B cell (primary cell): Measurements from ENCODE around the gene SCN10A. TPM values are rescaled to one million over a fixed set of nuclear protein-coding genes. Genes with fewer than 3 reads are reported as not detected.

Experiments
- ATAC-seq: fragments of 200-7000 bp; cut with Tn5 transposase; one replicate; pipeline ENCODE4 v1.10.0; 2021; ENCODE audit warnings: low read depth, mild to moderate bottlenecking, moderate number of reproducible peaks, moderate library complexity
- CTCF ChIA-PET: fragments of 350-600 bp; sonication (Branson Sonifier 250); formaldehyde crosslinking; loops from one replicate; lab custom pipeline; 2021; ENCODE audit warnings: antibody characterized with exemption, inconsistent platforms; lab: Charles Lee
- POLR2A ChIA-PET: fragments of 350-600 bp; sonication (Branson Sonifier 250); formaldehyde crosslinking; loops from one replicate; lab custom pipeline; 2021; ENCODE audit warnings: antibody characterized with exemption; lab: Charles Lee
- DNase-seq: peaks from one replicate; pipeline ENCODE4 v3.0.0; 2013
- H2AFZ ChIP-seq: 2 replicates; pipeline ENCODE4 v1.6.1; 2012; ENCODE audit warnings: mild to moderate bottlenecking, low read depth, low read length; ENCODE audit not compliant: insufficient read depth, poor library complexity, severe bottlenecking
- H3K27ac ChIP-seq, 2 donors: 1 replicate in 1 of 2; 2 replicates in 1 of 2; pipeline ENCODE4 v1.5.1; 2012 to 2013; ENCODE audit warnings: low read length in 2 of 2, mild to moderate bottlenecking in 2 of 2, moderate library complexity in 1 of 2
- H3K27me3 ChIP-seq, 4 experiments: fragments of 200-600 bp in 1 of 4; sonication (generic) in 1 of 4; replicated peaks in 1 of 4; 1 replicate in 2 of 4; 2 replicates in 2 of 4; pipeline versions ENCODE4 v1.6.1 to v1.7.0; 2013 to 2016; ENCODE audit warnings: low read length in 3 of 4, mild to moderate bottlenecking in 2 of 4, mixed read lengths in 1 of 4, moderate library complexity in 1 of 4; ENCODE audit not compliant: insufficient read depth in 4 of 4, control insufficient read depth in 3 of 4; ENCODE audit errors: control extremely low read depth in 1 of 4
- H3K36me3 ChIP-seq, 2 experiments: replicated peaks in 1 of 2; 1 replicate in 1 of 2; 2 replicates in 1 of 2; pipeline versions ENCODE4 v1.6.1 to v1.7.1; 2013; ENCODE audit warnings: low read length in 1 of 2; ENCODE audit not compliant: insufficient read depth in 2 of 2, control insufficient read depth in 1 of 2; ENCODE audit errors: control extremely low read depth in 1 of 2, extremely low read depth in 1 of 2
- H3K4me1 ChIP-seq, 2 donors: fragments of 200-600 bp in 1 of 2; sonication (generic) in 1 of 2; 1 replicate in 1 of 2; 2 replicates in 1 of 2; pipeline versions ENCODE4 v1.5.1 to v1.6.1; 2013 to 2017; ENCODE audit warnings: low read length in 2 of 2; ENCODE audit not compliant: control insufficient read depth in 2 of 2, insufficient read depth in 2 of 2
- H3K4me2 ChIP-seq: replicated peaks from 2 replicates; pipeline ENCODE3; 2012; ENCODE audit warnings: mild to moderate bottlenecking, low read depth, low read length; ENCODE audit not compliant: poor library complexity, severe bottlenecking
- H3K4me3 ChIP-seq, 5 experiments: fragments of 200-600 bp in 1 of 5; sonication (generic) in 1 of 5; 1 replicate in 3 of 5; 2 replicates in 2 of 5; pipeline versions ENCODE4 v1.5.1 to v1.7.0; 2011 to 2016; ENCODE audit warnings: low read length in 4 of 5, mild to moderate bottlenecking in 4 of 5, low read depth in 2 of 5, control low read depth in 1 of 5, moderate library complexity in 1 of 5; ENCODE audit not compliant: insufficient read depth in 1 of 5; ENCODE audit errors: control extremely low read depth in 1 of 5, extremely low read depth in 1 of 5
- H3K79me2 ChIP-seq: fragments of 200-600 bp; sonication (generic); one replicate; pipeline ENCODE4 v1.6.0; 2016; ENCODE audit warnings: low read length; ENCODE audit not compliant: control insufficient read depth, insufficient read depth
- H3K9ac ChIP-seq: fragments of 200-600 bp; sonication (generic); 2 replicates; pipeline ENCODE4 v1.6.1; 2017; ENCODE audit warnings: mild to moderate bottlenecking, low read length, moderate library complexity
- H3K9me3 ChIP-seq, 3 donors: one replicate each; pipeline versions ENCODE4 v1.6.1 to v1.7.1; 2013; ENCODE audit warnings: low read length in 2 of 3; ENCODE audit not compliant: control insufficient read depth in 2 of 3, insufficient read depth in 1 of 3; ENCODE audit errors: control extremely low read depth in 1 of 3
- H4K20me1 ChIP-seq: 2 replicates; pipeline ENCODE4 v1.6.0; 2012; ENCODE audit warnings: mild to moderate bottlenecking, low read length; ENCODE audit not compliant: insufficient read depth, control insufficient read depth, poor library complexity, severe bottlenecking
- H3K27ac Mint-ChIP-seq: one replicate; pipeline ENCODE4 v1.8.0; 2021; ENCODE audit warnings: mixed read lengths
- H3K27me3 Mint-ChIP-seq: one replicate; pipeline ENCODE4 v1.8.0; 2021; ENCODE audit warnings: mixed read lengths
- H3K4me1 Mint-ChIP-seq: one replicate; pipeline ENCODE4 v1.8.0; 2021; ENCODE audit warnings: mixed read lengths
- H3K4me3 Mint-ChIP-seq: one replicate; pipeline ENCODE4 v1.8.0; 2021; ENCODE audit warnings: mixed read lengths
- H3K9me3 Mint-ChIP-seq: one replicate; pipeline ENCODE4 v1.8.0; 2022; ENCODE audit warnings: mixed read lengths; ENCODE audit not compliant: insufficient read depth
- EZH2 ChIP-seq: IDR thresholded peaks from 2 replicates; pipeline ENCODE4 v1.6.1; 2012; ENCODE audit warnings: borderline replicate concordance, low read depth, mild to moderate bottlenecking, moderate library complexity, low read length; ENCODE audit not compliant: insufficient read depth, poor library complexity, severe bottlenecking
- WGBS: methylation state at CpG from one replicate; pipeline ENCODE4 v1.1.5; 2013; ENCODE audit warnings: missing lambda C conversion rate; ENCODE audit not compliant: insufficient coverage; 5-methylcytosine and 5-hydroxymethylcytosine counted together
- intact Hi-C: fragments of 100-400 bp; cut with micrococcal nuclease; formaldehyde crosslinking; loops from one replicate; pipeline ENCODE4 v1.10.0; 2022
- polyA plus RNA-seq: library from polyadenylated mRNA; depleted of rRNA; stranded (reverse); fragments of >200 nt; gene quantifications from 2 replicates; pipeline ENCODE4 v1.2.3, GENCODE V29; 2012
- total RNA-seq, 2 donors: library from RNA; stranded (reverse); fragments of 120-200 nt in 1 of 2; gene quantifications; 1 replicate in 1 of 2; 2 replicates in 1 of 2; pipeline versions ENCODE4 v1.2.3 to v1.2.4, GENCODE V29; 2013 to 2022
- TF ChIP-seq, protein P1 (sequence below): fragments of 200-600 bp; IDR thresholded peaks from one replicate; pipeline ENCODE4 v1.8.0; 2022; ENCODE audit warnings: antibody characterized with exemption, mild to moderate bottlenecking

SCN10A gene
- total and polyA plus RNA-seq, 2 donors (not counting 1 experiment from before 2014, with no cell fraction given): not detected

DNA sequence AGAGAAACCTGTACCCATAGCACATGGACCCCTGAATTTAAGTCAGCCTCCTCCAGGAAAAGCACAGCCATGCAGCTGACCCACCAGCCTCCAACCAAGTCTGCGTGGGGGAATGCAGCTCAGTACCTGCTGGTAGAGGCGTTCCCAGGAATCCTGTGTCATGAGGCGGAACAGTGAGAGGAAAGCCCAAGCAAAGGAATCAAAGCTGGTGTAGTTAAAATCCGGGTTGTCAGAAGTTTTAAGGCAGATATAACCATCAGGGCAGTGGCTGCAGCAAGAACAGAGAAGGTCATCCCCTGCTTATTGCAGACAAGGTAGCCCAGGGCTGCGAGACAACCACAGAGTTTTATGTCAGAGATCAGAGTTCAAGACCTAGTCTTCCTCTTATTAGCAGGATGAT is 59.1 kb downstream of the SCN10A start:
- Mint-ChIP-seq H3K27me3 (peaks cover 6% of the 10 kb centered on the region), H3K9me3 (no peaks in the 10 kb centered on the region), H3K27ac (no peak overlapping the region), H3K4me3 (no peak overlapping the region), H3K4me1 (no peaks in the 10 kb centered on the region)
- POLR2A ChIA-PET: no interaction called here
- no peak overlapping the region for H3K4me3 ChIP-seq
- ATAC-seq: no peak
- WGBS: 80% methylated on average over 5 of the region's 5 CpGs
- intact Hi-C loops: no loop called here
- H2AFZ ChIP-seq: no peak overlapping the region
- no peak overlapping the region for H3K9ac ChIP-seq
- peaks cover 0 to 5% (median 0%) of the 10 kb centered on the region in 4 experiments for H3K27me3 ChIP-seq
- DNase-seq: no peak
- H3K4me2 ChIP-seq: no peak overlapping the region
- H3K79me2 ChIP-seq: no peaks in the 10 kb centered on the region
- H3K4me1 ChIP-seq: no peaks in the 10 kb centered on the region
- TF ChIP-seq, protein P1, sequence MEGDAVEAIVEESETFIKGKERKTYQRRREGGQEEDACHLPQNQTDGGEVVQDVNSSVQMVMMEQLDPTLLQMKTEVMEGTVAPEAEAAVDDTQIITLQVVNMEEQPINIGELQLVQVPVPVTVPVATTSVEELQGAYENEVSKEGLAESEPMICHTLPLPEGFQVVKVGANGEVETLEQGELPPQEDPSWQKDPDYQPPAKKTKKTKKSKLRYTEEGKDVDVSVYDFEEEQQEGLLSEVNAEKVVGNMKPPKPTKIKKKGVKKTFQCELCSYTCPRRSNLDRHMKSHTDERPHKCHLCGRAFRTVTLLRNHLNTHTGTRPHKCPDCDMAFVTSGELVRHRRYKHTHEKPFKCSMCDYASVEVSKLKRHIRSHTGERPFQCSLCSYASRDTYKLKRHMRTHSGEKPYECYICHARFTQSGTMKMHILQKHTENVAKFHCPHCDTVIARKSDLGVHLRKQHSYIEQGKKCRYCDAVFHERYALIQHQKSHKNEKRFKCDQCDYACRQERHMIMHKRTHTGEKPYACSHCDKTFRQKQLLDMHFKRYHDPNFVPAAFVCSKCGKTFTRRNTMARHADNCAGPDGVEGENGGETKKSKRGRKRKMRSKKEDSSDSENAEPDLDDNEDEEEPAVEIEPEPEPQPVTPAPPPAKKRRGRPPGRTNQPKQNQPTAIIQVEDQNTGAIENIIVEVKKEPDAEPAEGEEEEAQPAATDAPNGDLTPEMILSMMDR: no peak
- no peak for TF ChIP-seq EZH2
- no peaks in the 10 kb centered on the region for H3K36me3 ChIP-seq
- no peak overlapping the region for H3K27ac ChIP-seq
- peaks cover 0 to 2% (median 0%) of the 10 kb centered on the region in 3 donors for H3K9me3 ChIP-seq
- CTCF ChIA-PET: no interaction called here
- H4K20me1 ChIP-seq: no peaks in the 10 kb centered on the region

DNA sequence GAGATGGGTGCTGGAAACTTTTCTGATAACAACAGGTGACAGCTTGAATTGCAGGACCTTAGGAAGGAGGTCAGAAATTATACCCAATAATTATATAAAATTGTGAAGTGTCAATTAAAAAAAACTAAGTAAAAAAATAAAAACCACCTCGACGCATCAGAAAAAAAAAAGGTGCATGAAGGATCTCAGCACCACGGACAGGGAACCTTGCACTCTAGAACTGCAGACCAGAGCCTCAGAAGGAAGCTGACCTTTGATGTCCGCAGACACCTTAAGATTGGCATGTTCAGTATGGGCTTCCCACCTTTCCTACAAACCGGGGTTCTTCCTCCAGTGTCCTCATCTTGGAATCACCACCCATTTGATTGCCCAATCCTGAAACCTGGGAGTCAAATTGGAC is 60.9 kb downstream of the SCN10A start:
- peaks cover 9% of the 10 kb centered on the region for H3K27me3 Mint-ChIP-seq
- Histone ChIP-seq H3K79me2 (no peaks in the 10 kb centered on the region), H3K9ac (no peak overlapping the region), H3K4me1 (no peaks in the 10 kb centered on the region), H3K9me3 (peaks cover 0 to 2% (median 0%) of the 10 kb centered on the region in 3 donors), H4K20me1 (no peaks in the 10 kb centered on the region), H3K36me3 (no peaks in the 10 kb centered on the region), H3K27me3 (peaks cover 0 to 11% (median 0%) of the 10 kb centered on the region in 4 experiments), H3K27ac (no peak overlapping the region), H3K4me3 (no peak overlapping the region), H3K4me2 (no peak overlapping the region), H2AFZ (no peak overlapping the region)
- H3K9me3 Mint-ChIP-seq: no peaks in the 10 kb centered on the region
- no peaks in the 10 kb centered on the region for H3K4me1 Mint-ChIP-seq
- 62% methylated on average over 5 of the region's 5 CpGs for WGBS
- no peak for DNase-seq
- no peak overlapping the region for H3K27ac Mint-ChIP-seq
- no peak overlapping the region for H3K4me3 Mint-ChIP-seq
- no peak for TF ChIP-seq EZH2
- TF ChIP-seq, protein P1: no peak
- ChIA-PET POLR2A (no interaction called here), CTCF (no interaction called here)
- ATAC-seq: no peak
- intact Hi-C loops: no loop called here
